T-helper 22 cell (primary cell): ENCODE measurements around the gene PTX4.

ENCODE experiments used
- DNase-seq: peaks from one replicate; pipeline ENCODE4 v3.0.0-alpha.2; 2020; ENCODE audit warnings: low read depth

The PTX4 gene

GRCh38 chr16:1523581-1524245, 35.0 kb upstream of the PTX4 start:
- no peak for DNase-seq

GRCh38 chr16:1520461-1520860, 31.7 kb upstream of the PTX4 start:
- no peak for DNase-seq

- DNase-seq: no peak
Measured at GRCh38 chr16:1519831-1520230, 31.1 kb upstream of the PTX4 start.

- DNase-seq: no peak
Measured at GRCh38 chr16:1518626-1519135, 29.9 kb upstream of the PTX4 start.

GRCh38 chr16:1514507-1514906, 25.8 kb upstream of the PTX4 start:
- no peak for DNase-seq

- no peak for DNase-seq
Measured at GRCh38 chr16:1512774-1513173, 24.0 kb upstream of the PTX4 start.

- DNase-seq: no peak
Measured at GRCh38 chr16:1511662-1512569, 23.2 kb upstream of the PTX4 start.

- no peak for DNase-seq
Measured at GRCh38 chr16:1510941-1511351, 22.2 kb upstream of the PTX4 start.

- DNase-seq: no peak
Measured at GRCh38 chr16:1510272-1510671, 21.5 kb upstream of the PTX4 start.

GRCh38 chr16:1509307-1510221, 20.8 kb upstream of the PTX4 start:
- no peak for DNase-seq

GRCh38 chr16:1508494-1509187, 19.9 kb upstream of the PTX4 start:
- no peak for DNase-seq

- no peak for DNase-seq
Measured at GRCh38 chr16:1506494-1507213, 17.9 kb upstream of the PTX4 start.

GRCh38 chr16:1505912-1506311, 17.2 kb upstream of the PTX4 start:
- no peak for DNase-seq

GRCh38 chr16:1505073-1505844, 16.5 kb upstream of the PTX4 start:
- no peak for DNase-seq

GRCh38 chr16:1503110-1503955, 14.6 kb upstream of the PTX4 start:
- DNase-seq: no peak

- DNase-seq: no peak
Measured at GRCh38 chr16:1502092-1503004, 13.6 kb upstream of the PTX4 start.

- no peak for DNase-seq
Measured at GRCh38 chr16:1501630-1502029, 12.9 kb upstream of the PTX4 start.
